Esophagus muscularis mucosa (tissue), 4 donors: ENCODE data around the gene STK40. TPM values are rescaled to one million over a fixed set of nuclear protein-coding genes. Genes with fewer than 3 reads are reported as not detected.

Experiments used
- DNase-seq: peaks from one replicate; pipeline ENCODE4 v3.0.0-alpha.2; 2017; ENCODE audit errors: extremely low spot score
- H3K27ac ChIP-seq, 4 donors: fragments of 200-600 bp; sonication (generic); replicated peaks in 1 of 4; 1 replicate in 3 of 4; 2 replicates in 1 of 4; pipeline ENCODE4 v1.5.1; 2016 to 2019; ENCODE audit warnings: mild to moderate bottlenecking in 1 of 4
- H3K27me3 ChIP-seq, 4 donors: fragments of 200-600 bp; sonication (generic); one replicate each; pipeline versions ENCODE4 v1.5.1 to v1.6.0; 2016 to 2019
- H3K36me3 ChIP-seq, 4 donors: fragments of 200-600 bp; sonication (generic); one replicate each; pipeline ENCODE4 v1.5.1; 2016 to 2019
- H3K4me1 ChIP-seq, 4 donors: fragments of 200-600 bp; sonication (generic); one replicate each; pipeline ENCODE4 v1.5.1; 2016 to 2019
- H3K4me3 ChIP-seq, 4 donors: fragments of 200-600 bp; sonication (generic); 1 replicate in 2 of 4; 2 replicates in 2 of 4; pipeline ENCODE4 v1.5.1; 2016 to 2019; ENCODE audit warnings: mild to moderate bottlenecking in 4 of 4, moderate library complexity in 1 of 4
- H3K9me3 ChIP-seq, 4 donors: fragments of 200-600 bp; sonication (generic); 1 replicate in 3 of 4; 2 replicates in 1 of 4; pipeline ENCODE4 v1.5.1; 2016 to 2019
- CTCF ChIP-seq, 3 experiments: fragments of 200-600 bp in 2 of 3; fragments of 450-650 bp in 1 of 3; sonication (generic) in 2 of 3; IDR thresholded peaks; one replicate each; pipeline ENCODE4 v1.5.1; 2017 to 2019; ENCODE audit warnings: antibody characterized with exemption in 3 of 3, mild to moderate bottlenecking in 2 of 3, moderate library complexity in 1 of 3
- EP300 ChIP-seq: sonication (generic); formaldehyde crosslinking; IDR thresholded peaks from one replicate; pipeline ENCODE4 v1.6.1; 2017; ENCODE audit warnings: antibody characterized with exemption
- POLR2A ChIP-seq: fragments of 450-650 bp; IDR thresholded peaks from one replicate; pipeline ENCODE4 v1.6.1; 2017; ENCODE audit warnings: antibody characterized with exemption, moderate library complexity, mild to moderate bottlenecking, low read depth
- POLR2AphosphoS5 ChIP-seq, 2 donors: sonication (generic); formaldehyde crosslinking; IDR thresholded peaks; one replicate each; pipeline ENCODE4 v1.6.1; 2017; ENCODE audit warnings: antibody characterized with exemption in 2 of 2
- WGBS: methylation state at CpG from one replicate; pipeline ENCODE4 v1.1.5; 2018; 5-methylcytosine and 5-hydroxymethylcytosine counted together
- intact Hi-C: fragments of 100-400 bp; cut with DNase I; formaldehyde crosslinking; loops from one replicate; pipeline ENCODE4 v1.15.1; 2023
- total RNA-seq, 4 donors: library from RNA; depleted of rRNA; stranded (reverse); fragments of >200 nt; gene quantifications; one replicate each; pipeline versions ENCODE4 v1.1.0 to v1.2.1, GENCODE V29; 2016

The STK40 gene
- total RNA-seq, 4 donors from 2014 or later = 67.7 to 103 (median 80.2) TPM

- peaks cover 46 to 73% (median 61%) of the 10 kb centered on the region in 4 donors for H3K4me1 ChIP-seq
- TF ChIP-seq CTCF (IDR thresholded peaks at IDR 0.05) = no peak
- TF ChIP-seq EP300 = no peak
- TF ChIP-seq POLR2A = no peak
- TF ChIP-seq POLR2AphosphoS5 (IDR thresholded peaks at IDR 0.05) = no peak
- intact Hi-C loops = loop anchor here (10.0 kb wide), 1 partner anchor 227 kb away; the partner anchor contains the start of gene MAP7D1
- H3K27me3 ChIP-seq = no peaks in the 10 kb centered on the region
- DNase-seq = no peak
- WGBS = 87% methylated on average over 5 of the region's 5 CpGs
- H3K36me3 ChIP-seq = peaks cover 0 to 11% (median 0%) of the 10 kb centered on the region in 4 donors
- H3K4me3 ChIP-seq = no peak overlapping the region
- H3K9me3 ChIP-seq = no peaks in the 10 kb centered on the region
- peak overlapping the region in 2 of 4 donors; percentile 93 to 99 for H3K27ac ChIP-seq
Measured at GRCh38 chr1:36381405-36381804, 4.3 kb downstream of the STK40 start.

- intact Hi-C loops = loop anchor here (10.0 kb wide), 1 partner anchor 226 kb away; the partner anchor contains the start of gene MAP7D1
- no peak for DNase-seq
- Histone ChIP-seq H3K27ac (peak overlapping the region in 3 of 4 donors; percentile 9 to 48 (median 29)), H3K9me3 (no peaks in the 10 kb centered on the region), H3K4me1 (peaks cover 52 to 79% (median 66%) of the 10 kb centered on the region in 4 donors), H3K4me3 (no peak overlapping the region), H3K27me3 (no peaks in the 10 kb centered on the region), H3K36me3 (peaks cover 0 to 11% (median 0%) of the 10 kb centered on the region in 4 donors)
- 86% methylated on average over 3 of the region's 3 CpGs for WGBS
- no peak for TF ChIP-seq POLR2A
- no peak for TF ChIP-seq POLR2AphosphoS5 (IDR thresholded peaks at IDR 0.05)
- no peak for TF ChIP-seq EP300
- TF ChIP-seq CTCF (IDR thresholded peaks at IDR 0.05) = no peak
Measured at GRCh38 chr1:36380782-36381181, 4.9 kb downstream of the STK40 start.

- no peak overlapping the region for H3K4me3 ChIP-seq
- peaks cover 58 to 85% (median 71%) of the 10 kb centered on the region in 4 donors for H3K4me1 ChIP-seq
- 82% methylated on average over 5 of the region's 5 CpGs for WGBS
- intact Hi-C loops = loop anchor here (10.0 kb wide), 1 partner anchor 225 kb away; the partner anchor contains the start of gene MAP7D1
- DNase-seq = no peak
- H3K27me3 ChIP-seq = no peaks in the 10 kb centered on the region
- no peaks in the 10 kb centered on the region for H3K9me3 ChIP-seq
- TF ChIP-seq EP300 = no peak
- TF ChIP-seq CTCF (IDR thresholded peaks at IDR 0.05) = no peak
- no peak for TF ChIP-seq POLR2A
- TF ChIP-seq POLR2AphosphoS5 (IDR thresholded peaks at IDR 0.05) = no peak
- peak overlapping the region; percentile 9 to 48 (median 26) for H3K27ac ChIP-seq
- peaks cover 0 to 11% (median 0%) of the 10 kb centered on the region in 4 donors for H3K36me3 ChIP-seq
Measured at GRCh38 chr1:36380143-36380619, 5.5 kb downstream of the STK40 start.

GRCh38 chr1:36377791-36378492 is 7.8 kb downstream of the STK40 start:
- WGBS = 69% methylated on average over 4 of the region's 4 CpGs
- DNase-seq = no peak
- intact Hi-C loops = no loop called here
- no peaks in the 10 kb centered on the region for H3K9me3 ChIP-seq
- no peaks in the 10 kb centered on the region for H3K27me3 ChIP-seq
- H3K27ac ChIP-seq = peak overlapping the region in 2 of 4 donors; percentile 3 to 24
- H3K4me3 ChIP-seq = no peak overlapping the region
- peaks cover 0 to 11% (median 0%) of the 10 kb centered on the region in 4 donors for H3K36me3 ChIP-seq
- peaks cover 62 to 86% (median 72%) of the 10 kb centered on the region in 4 donors for H3K4me1 ChIP-seq
- no peak for TF ChIP-seq EP300
- TF ChIP-seq CTCF (IDR thresholded peaks at IDR 0.05) = no peak
- TF ChIP-seq POLR2AphosphoS5 (IDR thresholded peaks at IDR 0.05) = no peak
- no peak for TF ChIP-seq POLR2A
